Testis (tissue), 3 donors: ENCODE measurements around the gene ITPK1. TPM values are rescaled to one million over a fixed set of nuclear protein-coding genes. Genes with fewer than 3 reads are reported as not detected.
A peak's percentile ranks its signal among the peaks of the same experiment; 100 is the strongest.

Experiments
- DNase-seq: peaks from one replicate; pipeline ENCODE4 v3.0.0-alpha.2; 2019
- H3K27ac ChIP-seq, 2 donors: fragments of 200-600 bp; sonication (generic); one replicate each; pipeline ENCODE4 v1.5.1; 2019
- H3K27me3 ChIP-seq: fragments of 200-600 bp; sonication (generic); one replicate; pipeline ENCODE4 v1.5.1; 2019
- H3K36me3 ChIP-seq: fragments of 200-600 bp; sonication (generic); one replicate; pipeline ENCODE4 v1.5.1; 2017; ENCODE audit warnings: low read depth; ENCODE audit errors: missing control alignments
- H3K4me1 ChIP-seq: fragments of 200-600 bp; sonication (generic); one replicate; pipeline ENCODE4 v1.5.1; 2019
- H3K4me3 ChIP-seq, 2 donors: fragments of 200-600 bp; sonication (generic); one replicate each; pipeline ENCODE4 v1.5.1; 2017 to 2019
- H3K9me3 ChIP-seq: fragments of 200-600 bp; sonication (generic); one replicate; pipeline ENCODE4 v1.5.1; 2017
- CTCF ChIP-seq, 3 experiments: fragments of 450-650 bp in 2 of 3; fragments of 200-600 bp in 1 of 3; sonication (generic) in 1 of 3; IDR thresholded peaks; one replicate each; pipeline ENCODE4 v1.5.1; 2016 to 2019; ENCODE audit warnings: antibody characterized with exemption in 3 of 3, mild to moderate bottlenecking in 2 of 3, moderate library complexity in 1 of 3
- POLR2A ChIP-seq: fragments of 450-650 bp; IDR thresholded peaks from one replicate; pipeline ENCODE4 v1.6.1; 2017; ENCODE audit warnings: antibody characterized with exemption, mild to moderate bottlenecking, moderate library complexity
- WGBS, 2 donors: methylation state at CpG; one replicate each; pipeline ENCODE4 v1.1.5; 2018; 5-methylcytosine and 5-hydroxymethylcytosine counted together
- intact Hi-C: fragments of 100-400 bp; cut with DNase I; formaldehyde crosslinking; loops from one replicate; pipeline ENCODE4 v1.15.1; 2023; ENCODE audit warnings: low total_unique reads
- polyA plus RNA-seq: library from polyadenylated mRNA; stranded (reverse); fragments of 350-450 nt; fragmentation: Illumina TruSeq; extraction: RNeasy Lipid Tissue Mini Kit (QIAGEN cat#74804); gene quantifications from one replicate; pipeline ENCODE4 v1.2.3, GENCODE V29; 2014; ENCODE audit warnings: low read depth, low replicate concordance; ENCODE audit not compliant: insufficient read depth
- total RNA-seq, 2 donors: library from RNA; depleted of rRNA; stranded (reverse); fragments of >200 nt; gene quantifications; one replicate each; pipeline ENCODE4 v1.2.3, GENCODE V29; 2016

The ITPK1 gene
- total and polyA plus RNA-seq, 3 donors from 2014 or later = 78.3 to 92.5 (median 90.6) TPM

- no peak for DNase-seq
- H3K36me3 ChIP-seq = no peaks in the 10 kb centered on the region
- no peaks in the 10 kb centered on the region for H3K9me3 ChIP-seq
- TF ChIP-seq CTCF (IDR thresholded peaks at IDR 0.05) (no peak), POLR2A (no peak)
- no peak overlapping the region for H3K27ac ChIP-seq
- WGBS, 2 donors = 81 to 88% methylated on average over 4 of the region's 4 CpGs
- intact Hi-C loops = no loop called here
- no peak overlapping the region for H3K4me3 ChIP-seq
- no peaks in the 10 kb centered on the region for H3K4me1 ChIP-seq
- no peaks in the 10 kb centered on the region for H3K27me3 ChIP-seq
Measured at GRCh38 chr14:92916201-92916600, 199.5 kb downstream of the ITPK1 start.

GRCh38 chr14:92914087-92914656, 201.6 kb downstream of the ITPK1 start:
- intact Hi-C loops = no loop called here
- WGBS, 2 donors = 4 to 13% methylated on average over 7 of the region's 7 CpGs
- H3K4me3 ChIP-seq = no peak overlapping the region
- DNase-seq = peak; percentile 75
- H3K27ac ChIP-seq = no peak overlapping the region
- no peaks in the 10 kb centered on the region for H3K9me3 ChIP-seq
- no peak for TF ChIP-seq POLR2A
- no peak for TF ChIP-seq CTCF (IDR thresholded peaks at IDR 0.05)
- H3K36me3 ChIP-seq = no peaks in the 10 kb centered on the region
- H3K4me1 ChIP-seq = no peaks in the 10 kb centered on the region
- no peaks in the 10 kb centered on the region for H3K27me3 ChIP-seq

- DNase-seq = no peak
- Histone ChIP-seq H3K27ac (no peak overlapping the region), H3K36me3 (no peaks in the 10 kb centered on the region), H3K27me3 (no peaks in the 10 kb centered on the region), H3K4me3 (no peak overlapping the region), H3K4me1 (peaks cover 12% of the 10 kb centered on the region), H3K9me3 (no peaks in the 10 kb centered on the region)
- intact Hi-C loops = no loop called here
- 70 to 73% methylated on average over 6 of the region's 6 CpGs for WGBS, 2 donors
- TF ChIP-seq CTCF (IDR thresholded peaks at IDR 0.05) (no peak), POLR2A (no peak)
Measured at GRCh38 chr14:92907316-92907911, 208.3 kb downstream of the ITPK1 start.

- no peaks in the 10 kb centered on the region for H3K27me3 ChIP-seq
- intact Hi-C loops = no loop called here
- no peaks in the 10 kb centered on the region for H3K9me3 ChIP-seq
- TF ChIP-seq POLR2A (no peak), CTCF (IDR thresholded peaks at IDR 0.05) (no peak)
- peaks cover 12% of the 10 kb centered on the region for H3K4me1 ChIP-seq
- H3K4me3 ChIP-seq = no peak overlapping the region
- DNase-seq = peak; percentile 71
- WGBS, 2 donors = 27 to 34% methylated on average over 5 to 6 of the region's 6 CpGs
- no peaks in the 10 kb centered on the region for H3K36me3 ChIP-seq
- peak overlapping the region in 1 of 2 donors; percentile 65 for H3K27ac ChIP-seq
Measured at GRCh38 chr14:92906823-92907222, 208.9 kb downstream of the ITPK1 start.

- peak; percentile 61 for DNase-seq
- H3K9me3 ChIP-seq = no peaks in the 10 kb centered on the region
- 59 to 71% methylated on average over 5 to 6 of the region's 6 CpGs for WGBS, 2 donors
- H3K27me3 ChIP-seq = no peaks in the 10 kb centered on the region
- peaks cover 12% of the 10 kb centered on the region for H3K4me1 ChIP-seq
- intact Hi-C loops = no loop called here
- TF ChIP-seq CTCF (IDR thresholded peaks at IDR 0.05) = no peak
- no peak for TF ChIP-seq POLR2A
- peak overlapping the region in 1 of 2 donors; percentile 65 for H3K27ac ChIP-seq
- no peak overlapping the region for H3K4me3 ChIP-seq
- H3K36me3 ChIP-seq = no peaks in the 10 kb centered on the region
Measured at GRCh38 chr14:92906420-92906819, 209.3 kb downstream of the ITPK1 start.
